Sigmoid colon (tissue), 7 donors: ENCODE measurements around the gene ZNF503. TPM values are rescaled to one million over a fixed set of nuclear protein-coding genes. Genes with fewer than 3 reads are reported as not detected.

Experiments used
- DNase-seq: peaks from one replicate; pipeline ENCODE4 v3.0.0-alpha.2; 2019
- H3K27ac ChIP-seq, 4 donors: fragments of 200-600 bp; sonication (generic); one replicate each; pipeline ENCODE4 v1.5.1; 2016 to 2019; ENCODE audit warnings: mild to moderate bottlenecking in 1 of 4
- H3K27me3 ChIP-seq, 3 donors: fragments of 200-600 bp; sonication (generic); one replicate each; pipeline ENCODE4 v1.5.1; 2019; ENCODE audit warnings: mild to moderate bottlenecking in 1 of 3
- H3K36me3 ChIP-seq, 4 donors: fragments of 200-600 bp; sonication (generic); one replicate each; pipeline ENCODE4 v1.5.1; 2016 to 2019
- H3K4me1 ChIP-seq, 4 donors: fragments of 200-600 bp; sonication (generic); one replicate each; pipeline ENCODE4 v1.5.1; 2017 to 2019
- H3K4me3 ChIP-seq, 4 donors: fragments of 200-600 bp; sonication (generic); one replicate each; pipeline ENCODE4 v1.5.1; 2017 to 2019; ENCODE audit warnings: mild to moderate bottlenecking in 2 of 4, moderate library complexity in 1 of 4
- H3K9me3 ChIP-seq, 4 donors: fragments of 200-600 bp in 3 of 4; sonication (generic) in 3 of 4; one replicate each; pipeline versions ENCODE4 v1.5.1 to v1.6.1; 2013 to 2019
- EP300 ChIP-seq, 4 donors: sonication (generic); formaldehyde crosslinking; IDR thresholded peaks; one replicate each; pipeline ENCODE4 v1.6.1; 2017; ENCODE audit warnings: antibody characterized with exemption in 4 of 4
- POLR2A ChIP-seq, 2 donors: fragments of 450-650 bp; IDR thresholded peaks; one replicate each; pipeline ENCODE4 v1.6.1; 2016; ENCODE audit warnings: antibody characterized with exemption in 2 of 2, mild to moderate bottlenecking in 2 of 2, moderate library complexity in 2 of 2
- POLR2AphosphoS5 ChIP-seq, 4 donors: sonication (generic); formaldehyde crosslinking; IDR thresholded peaks; one replicate each; pipeline ENCODE4 v1.6.1; 2017; ENCODE audit warnings: antibody characterized with exemption in 4 of 4
- WGBS, 2 donors: extraction: QIAGEN DNeasy Blood & Tissue Kit; methylation state at CpG; one replicate each; pipeline ENCODE4 v1.1.7; 2013; 5-methylcytosine and 5-hydroxymethylcytosine counted together
- intact Hi-C: fragments of 100-400 bp; cut with DNase I; formaldehyde crosslinking; loops from one replicate; pipeline ENCODE4 v1.15.1; 2023
- polyA plus RNA-seq, 3 donors: library from polyadenylated mRNA; stranded (reverse); fragments of 200-250 nt; gene quantifications; one replicate each; pipeline ENCODE4 v1.2.3, GENCODE V29; 2013
- total RNA-seq, 4 donors: library from RNA; depleted of rRNA; stranded (reverse); fragments of >200 nt; gene quantifications; one replicate each; pipeline ENCODE4 v1.1.0, GENCODE V29; 2016
- TF ChIP-seq, protein P1 (sequence below), 4 experiments: fragments of 450-650 bp in 3 of 4; fragments of 200-600 bp in 1 of 4; IDR thresholded peaks; one replicate each; pipeline ENCODE4 v1.5.1; 2016 to 2019; ENCODE audit warnings: antibody characterized with exemption in 4 of 4, mild to moderate bottlenecking in 3 of 4, moderate library complexity in 2 of 4
- donor health status: healthy with polysubstance abuse.
- donor health status: Bipolar disorder and iron deficiency.
- donor health status: healthy.

ZNF503 gene
- total and polyA plus RNA-seq, 7 donors = 2.3 to 20.3 (median 10.0) TPM

DNA sequence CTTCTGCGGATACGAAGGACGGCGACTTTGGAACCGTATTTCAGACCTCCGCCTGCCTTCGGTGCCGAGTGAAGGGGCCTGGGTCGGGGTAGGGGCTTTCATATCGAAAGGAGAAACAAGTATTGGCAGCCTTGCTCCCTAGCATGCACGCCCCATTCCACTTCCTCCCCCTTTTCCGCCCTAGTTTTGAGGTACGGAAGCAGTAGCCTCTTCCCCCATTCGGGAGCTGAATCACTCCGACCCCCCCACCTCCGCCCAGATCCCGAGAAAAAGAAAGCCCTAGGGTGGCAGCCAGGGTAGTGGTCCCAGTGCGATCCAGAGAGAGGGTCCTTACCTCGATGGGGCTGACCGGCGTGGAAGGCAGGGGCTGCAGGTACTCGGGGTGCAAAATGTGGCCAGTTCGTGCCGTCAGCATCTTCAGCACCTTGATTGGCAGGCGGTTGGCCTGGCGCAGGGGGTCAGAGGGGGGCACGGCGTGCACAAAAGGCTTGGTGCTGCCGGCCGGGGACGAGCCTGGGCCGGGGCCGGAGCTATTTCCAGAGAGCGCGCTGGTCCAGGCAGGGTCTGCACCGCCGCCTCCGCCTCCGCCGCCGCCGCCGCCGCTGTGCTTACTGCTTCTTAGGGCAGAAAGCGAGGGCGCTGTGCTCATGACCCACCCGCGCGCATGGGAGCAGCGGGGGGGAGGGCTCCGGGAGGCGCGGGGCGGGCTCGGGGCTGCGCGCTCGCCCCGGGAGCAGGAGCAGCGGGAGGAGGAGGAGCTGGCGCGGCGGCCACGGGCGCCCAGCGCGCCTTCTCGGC is 594 bp downstream of the ZNF503 start:
- peak; percentile 83 for DNase-seq
- H3K4me1 ChIP-seq = peaks cover 0 to 43% (median 30%) of the 10 kb centered on the region in 4 donors
- intact Hi-C loops = loop anchor here (2.0 to 10.0 kb wide), 10 partner anchors 281 to 1604 kb away; no protein-coding TSS in a partner anchor
- H3K9me3 ChIP-seq = no peaks in the 10 kb centered on the region
- TF ChIP-seq EP300 (IDR thresholded peaks at IDR 0.05) (no peak), POLR2AphosphoS5 (IDR thresholded peaks at IDR 0.05) (peak in 2 of 4 donors; percentile 9 to 28), POLR2A (IDR thresholded peaks at IDR 0.05) (no peak)
- TF ChIP-seq, protein P1, sequence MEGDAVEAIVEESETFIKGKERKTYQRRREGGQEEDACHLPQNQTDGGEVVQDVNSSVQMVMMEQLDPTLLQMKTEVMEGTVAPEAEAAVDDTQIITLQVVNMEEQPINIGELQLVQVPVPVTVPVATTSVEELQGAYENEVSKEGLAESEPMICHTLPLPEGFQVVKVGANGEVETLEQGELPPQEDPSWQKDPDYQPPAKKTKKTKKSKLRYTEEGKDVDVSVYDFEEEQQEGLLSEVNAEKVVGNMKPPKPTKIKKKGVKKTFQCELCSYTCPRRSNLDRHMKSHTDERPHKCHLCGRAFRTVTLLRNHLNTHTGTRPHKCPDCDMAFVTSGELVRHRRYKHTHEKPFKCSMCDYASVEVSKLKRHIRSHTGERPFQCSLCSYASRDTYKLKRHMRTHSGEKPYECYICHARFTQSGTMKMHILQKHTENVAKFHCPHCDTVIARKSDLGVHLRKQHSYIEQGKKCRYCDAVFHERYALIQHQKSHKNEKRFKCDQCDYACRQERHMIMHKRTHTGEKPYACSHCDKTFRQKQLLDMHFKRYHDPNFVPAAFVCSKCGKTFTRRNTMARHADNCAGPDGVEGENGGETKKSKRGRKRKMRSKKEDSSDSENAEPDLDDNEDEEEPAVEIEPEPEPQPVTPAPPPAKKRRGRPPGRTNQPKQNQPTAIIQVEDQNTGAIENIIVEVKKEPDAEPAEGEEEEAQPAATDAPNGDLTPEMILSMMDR (IDR thresholded peaks at IDR 0.05) = no peak
- peak overlapping the region; percentile 76 to 97 (median 92) for H3K4me3 ChIP-seq
- 1% methylated on average over 68 of the region's 68 CpGs for WGBS, 2 donors
- H3K27me3 ChIP-seq = no peaks in the 10 kb centered on the region
- H3K36me3 ChIP-seq = peaks cover 0 to 25% (median 6%) of the 10 kb centered on the region in 4 donors
- peak overlapping the region; percentile 93 to 99 (median 98) for H3K27ac ChIP-seq

DNA sequence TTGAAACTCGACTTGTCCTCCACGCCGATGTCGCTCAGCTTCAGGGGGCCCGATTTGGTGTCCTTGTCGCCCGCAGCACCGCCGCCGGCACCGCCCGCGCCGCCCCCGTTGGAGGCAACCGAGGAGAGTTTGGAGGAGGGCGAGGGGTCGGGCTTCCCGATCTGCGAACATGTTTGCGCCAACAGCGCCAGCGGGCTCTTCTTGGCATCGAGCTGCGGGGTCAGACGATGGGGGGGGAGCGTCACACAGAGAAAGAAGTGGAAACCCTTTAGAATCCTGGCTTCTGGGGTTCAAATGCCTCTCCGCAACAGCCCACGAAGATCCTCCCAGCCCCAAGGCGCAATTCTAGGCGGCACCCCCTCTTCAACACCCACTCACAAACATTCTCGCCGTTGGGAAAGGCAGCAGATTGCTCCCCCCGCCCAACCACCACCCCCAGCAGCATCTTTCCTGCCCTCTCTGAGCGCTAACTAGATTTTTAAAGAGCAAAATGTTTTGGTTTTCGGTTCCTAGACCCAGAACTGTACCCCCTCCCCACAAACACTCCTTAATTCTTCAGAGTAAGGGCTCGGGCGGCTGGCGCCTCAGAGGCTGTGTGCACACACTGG is 1.3 kb downstream of the ZNF503 start:
- intact Hi-C loops = loop anchor here (2.0 to 10.0 kb wide), 10 partner anchors 282 to 1605 kb away; no protein-coding TSS in a partner anchor
- H3K36me3 ChIP-seq = peaks cover 0 to 25% (median 6%) of the 10 kb centered on the region in 4 donors
- H3K27me3 ChIP-seq = no peaks in the 10 kb centered on the region
- WGBS, 2 donors = 0 to 1% methylated on average over 39 of the region's 39 CpGs
- DNase-seq = peak; percentile 85
- no peaks in the 10 kb centered on the region for H3K9me3 ChIP-seq
- H3K4me3 ChIP-seq = peak overlapping the region; percentile 76 to 97 (median 92)
- no peak for TF ChIP-seq POLR2A (IDR thresholded peaks at IDR 0.05)
- peak in 2 of 4 donors; percentile 10 to 66 for TF ChIP-seq POLR2AphosphoS5 (IDR thresholded peaks at IDR 0.05)
- peaks cover 0 to 50% (median 33%) of the 10 kb centered on the region in 4 donors for H3K4me1 ChIP-seq
- H3K27ac ChIP-seq = peak overlapping the region; percentile 93 to 99 (median 98)

DNA sequence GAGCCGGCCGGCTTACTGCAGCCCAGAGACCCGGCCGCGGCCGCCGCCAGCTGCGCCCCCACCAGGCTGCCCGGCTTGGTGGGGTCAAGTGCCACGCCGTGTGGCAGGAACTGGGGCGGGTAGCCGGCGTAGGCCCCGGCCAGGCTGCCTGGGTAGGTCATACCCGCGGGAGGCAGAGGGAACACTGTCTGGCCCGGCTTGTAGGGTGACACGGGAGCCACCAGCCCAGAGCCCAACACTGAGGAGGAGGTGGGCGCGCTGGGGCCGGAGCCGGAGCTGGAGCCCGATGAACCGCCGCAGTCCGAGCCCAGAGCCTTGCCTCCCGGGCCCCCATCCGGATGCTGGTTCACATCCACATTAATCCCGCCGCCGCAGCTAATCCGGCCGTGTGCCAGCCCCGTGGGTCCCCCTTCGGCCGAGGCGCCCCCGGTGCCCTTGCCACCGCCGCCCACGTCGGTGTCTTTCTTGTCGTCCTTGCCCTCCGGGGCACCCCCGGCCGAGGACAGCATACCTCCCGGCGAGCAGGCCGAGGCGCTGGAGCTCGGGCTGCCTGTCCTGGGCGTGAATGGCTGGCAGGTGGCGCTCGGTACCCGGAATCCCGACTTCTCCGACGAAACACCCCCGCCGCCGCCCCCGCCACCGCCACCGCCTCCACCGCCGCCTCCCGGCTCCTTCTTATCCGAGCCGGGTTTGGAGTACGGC is 2.0 kb downstream of the ZNF503 start:
- DNase-seq = peak; percentile 95
- no peaks in the 10 kb centered on the region for H3K9me3 ChIP-seq
- H3K27ac ChIP-seq = peak overlapping the region; percentile 93 to 99 (median 98)
- no peak for TF ChIP-seq POLR2A (IDR thresholded peaks at IDR 0.05)
- TF ChIP-seq POLR2AphosphoS5 (IDR thresholded peaks at IDR 0.05) = peak in 2 of 4 donors; percentile 26 to 32
- TF ChIP-seq, protein P1 (IDR thresholded peaks at IDR 0.05) = peak in 2 of 4 experiments; percentile 25 to 70
- intact Hi-C loops = loop anchor here (2.0 to 10.0 kb wide), 10 partner anchors 283 to 1605 kb away; no protein-coding TSS in a partner anchor
- H3K4me1 ChIP-seq = peaks cover 0 to 51% (median 29%) of the 10 kb centered on the region in 4 donors
- H3K4me3 ChIP-seq = peak overlapping the region; percentile 76 to 97 (median 92)
- peaks cover 0 to 26% (median 6%) of the 10 kb centered on the region in 4 donors for H3K36me3 ChIP-seq
- WGBS, 2 donors = 15 to 18% methylated on average over 71 of the region's 71 CpGs
- H3K27me3 ChIP-seq = no peaks in the 10 kb centered on the region

DNA sequence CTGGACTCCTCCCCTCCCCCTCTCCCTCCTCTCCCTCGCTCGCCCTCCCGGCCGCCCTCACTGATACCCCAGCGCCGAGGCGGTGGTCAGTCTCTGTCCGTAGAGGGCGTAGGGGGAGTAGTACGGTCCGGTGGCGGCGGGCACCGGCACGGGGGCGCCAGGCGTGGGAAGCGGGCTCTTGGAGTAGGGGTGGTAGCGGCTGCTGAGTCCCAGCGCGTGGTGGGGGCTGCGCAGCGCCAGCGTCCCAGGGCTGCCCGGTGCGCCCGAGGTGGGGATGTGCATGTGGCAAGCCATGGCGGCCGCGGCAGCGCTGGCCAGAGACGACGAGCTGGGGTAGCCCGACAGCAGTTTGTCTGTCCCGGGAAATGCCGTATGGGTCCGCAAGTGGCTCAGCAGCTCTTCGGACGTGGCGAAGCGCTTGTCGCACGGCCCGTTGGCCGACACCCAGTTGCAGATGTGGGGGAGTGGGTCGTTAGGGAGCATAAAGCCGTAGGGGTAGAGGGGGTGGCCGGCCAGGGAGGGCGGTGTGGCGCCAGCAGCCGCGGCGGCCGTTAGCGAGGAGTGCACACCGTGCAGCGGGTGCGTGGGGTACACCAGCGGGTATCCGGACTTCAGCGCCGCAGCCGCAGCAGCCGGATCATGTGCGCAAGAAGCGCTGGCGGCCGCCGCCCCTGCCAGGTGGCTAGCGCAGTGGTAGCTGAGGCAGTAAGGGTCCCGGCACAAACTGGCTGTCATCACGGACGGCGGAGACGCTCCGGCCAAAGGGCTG is 2.7 kb downstream of the ZNF503 start:
- 69 to 78% methylated on average over 76 of the region's 76 CpGs for WGBS, 2 donors
- peaks cover 0 to 43% (median 22%) of the 10 kb centered on the region in 4 donors for H3K4me1 ChIP-seq
- intact Hi-C loops = no loop called here
- H3K36me3 ChIP-seq = peaks cover 0 to 34% (median 6%) of the 10 kb centered on the region in 4 donors
- H3K27me3 ChIP-seq = no peaks in the 10 kb centered on the region
- peak; percentile 81 for DNase-seq
- no peaks in the 10 kb centered on the region for H3K9me3 ChIP-seq
- peak overlapping the region; percentile 76 to 97 (median 92) for H3K4me3 ChIP-seq
- TF ChIP-seq POLR2A (IDR thresholded peaks at IDR 0.05) = no peak
- TF ChIP-seq POLR2AphosphoS5 (IDR thresholded peaks at IDR 0.05) = peak in 2 of 4 donors; percentile 3 to 24
- peak overlapping the region; percentile 93 to 99 (median 98) for H3K27ac ChIP-seq

DNA sequence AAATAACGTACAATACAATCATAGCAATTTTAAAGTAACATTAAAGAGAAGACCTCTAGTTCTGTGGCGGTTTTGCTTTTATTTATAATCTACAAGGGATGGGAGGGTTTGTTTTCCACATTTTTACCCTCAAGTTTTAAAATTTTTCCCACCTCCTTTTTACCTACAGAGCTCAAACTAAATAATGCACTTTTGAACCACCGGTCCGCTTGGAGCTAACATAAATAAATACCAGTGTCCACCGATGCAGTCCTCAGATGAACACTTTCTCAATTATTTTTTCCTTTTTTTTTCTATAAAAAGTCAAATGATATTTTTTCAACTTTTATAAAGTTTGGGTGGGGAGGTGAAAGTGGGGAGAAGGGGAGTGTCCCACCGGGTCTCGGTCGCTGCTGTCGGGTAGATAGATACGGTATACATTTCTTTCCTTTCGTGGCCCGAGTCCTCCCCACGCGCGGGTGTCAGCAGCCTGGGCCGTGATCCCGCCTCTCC is 3.3 kb downstream of the ZNF503 start:
- peak overlapping the region; percentile 76 to 97 (median 92) for H3K4me3 ChIP-seq
- H3K4me1 ChIP-seq = peaks cover 0 to 37% (median 18%) of the 10 kb centered on the region in 4 donors
- no peaks in the 10 kb centered on the region for H3K9me3 ChIP-seq
- peaks cover 0 to 34% (median 6%) of the 10 kb centered on the region in 4 donors for H3K36me3 ChIP-seq
- 67 to 75% methylated on average over 17 of the region's 17 CpGs for WGBS, 2 donors
- no peaks in the 10 kb centered on the region for H3K27me3 ChIP-seq
- TF ChIP-seq, protein P1 (IDR thresholded peaks at IDR 0.05) = no peak
- no peak for TF ChIP-seq EP300 (IDR thresholded peaks at IDR 0.05)
- no peak for TF ChIP-seq POLR2A (IDR thresholded peaks at IDR 0.05)
- no peak for TF ChIP-seq POLR2AphosphoS5 (IDR thresholded peaks at IDR 0.05)
- H3K27ac ChIP-seq = peak overlapping the region; percentile 93 to 99 (median 98)
- no peak for DNase-seq
- intact Hi-C loops = no loop called here
